ENCODE measurements around the gene BCKDHA. TPM values are rescaled to one million over a fixed set of nuclear protein-coding genes. Genes with fewer than 3 reads are reported as not detected.
A peak's percentile ranks its signal among the peaks of the same experiment; 100 is the strongest.

The BCKDHA gene
- total RNA-seq, 4 donors from 2014 or later = 18.2 to 36.7 (median 21.6) TPM

- no peaks in the 10 kb centered on the region for H3K9me3 ChIP-seq
- no peaks in the 10 kb centered on the region for H3K36me3 ChIP-seq
- TF ChIP-seq POLR2A (IDR thresholded peaks at IDR 0.05) (no peak), CTCF (IDR thresholded peaks at IDR 0.05) (no peak)
- H3K27me3 ChIP-seq = no peaks in the 10 kb centered on the region
- H3K27ac ChIP-seq = peak overlapping the region; percentile 99
- H3K4me1 ChIP-seq = no peaks in the 10 kb centered on the region
- intact Hi-C loops (cut with DNase I; ENCODE audit: low total_unique reads) = no loop called here
- H3K4me3 ChIP-seq = peak overlapping the region; percentile 74 to 76
- no peak for DNase-seq
Observed at GRCh38 chr19:41363371-41363752, 34.3 kb upstream of the BCKDHA start.

- Histone ChIP-seq H3K27me3 (no peaks in the 10 kb centered on the region), H3K36me3 (no peaks in the 10 kb centered on the region), H3K27ac (peak within 1 kb of the TSS; percentile 99), H3K4me1 (no peaks in the 10 kb centered on the region), H3K9me3 (no peaks in the 10 kb centered on the region), H3K4me3 (peak within 1 kb of the TSS; percentile 74 to 76)
- intact Hi-C loops (cut with DNase I; ENCODE audit: low total_unique reads) = no loop called here
- DNase-seq = peak; percentile 98 to 99
- TF ChIP-seq POLR2A (IDR thresholded peaks at IDR 0.05) = peak; percentile 54 to 81
- peak in 1 of 4 experiments; percentile 13 for TF ChIP-seq CTCF (IDR thresholded peaks at IDR 0.05)
Observed at GRCh38 chr19:41363753-41364523, 33.7 kb upstream of the BCKDHA start, which contains the start of gene B9D2. TSS of gene B9D2 (minus strand) at chr19:41364149. CDS start at chr19:41363519, 630 bp downstream.

GRCh38 chr19:41364524-41365391 is 32.9 kb upstream of the BCKDHA start:
- DNase-seq = no peak
- intact Hi-C loops (cut with DNase I; ENCODE audit: low total_unique reads) = no loop called here
- H3K27ac ChIP-seq = peak overlapping the region; percentile 99
- no peaks in the 10 kb centered on the region for H3K36me3 ChIP-seq
- H3K4me1 ChIP-seq = no peaks in the 10 kb centered on the region
- TF ChIP-seq POLR2A (IDR thresholded peaks at IDR 0.05) (no peak), CTCF (IDR thresholded peaks at IDR 0.05) (no peak)
- H3K9me3 ChIP-seq = no peaks in the 10 kb centered on the region
- H3K27me3 ChIP-seq = no peaks in the 10 kb centered on the region
- H3K4me3 ChIP-seq = peak overlapping the region; percentile 74 to 76

GRCh38 chr19:41366089-41366488 is 31.5 kb upstream of the BCKDHA start:
- intact Hi-C loops (cut with DNase I; ENCODE audit: low total_unique reads) = no loop called here
- H3K27ac ChIP-seq = no peak overlapping the region
- no peak for DNase-seq
- no peaks in the 10 kb centered on the region for H3K4me1 ChIP-seq
- no peaks in the 10 kb centered on the region for H3K9me3 ChIP-seq
- no peaks in the 10 kb centered on the region for H3K36me3 ChIP-seq
- H3K4me3 ChIP-seq = no peak overlapping the region
- H3K27me3 ChIP-seq = no peaks in the 10 kb centered on the region
- TF ChIP-seq POLR2A (IDR thresholded peaks at IDR 0.05) = no peak
- no peak for TF ChIP-seq CTCF (IDR thresholded peaks at IDR 0.05)

- no peaks in the 10 kb centered on the region for H3K27me3 ChIP-seq
- no peak overlapping the region for H3K4me3 ChIP-seq
- H3K4me1 ChIP-seq = no peaks in the 10 kb centered on the region
- no peak for DNase-seq
- no peak overlapping the region for H3K27ac ChIP-seq
- intact Hi-C loops (cut with DNase I; ENCODE audit: low total_unique reads) = no loop called here
- no peaks in the 10 kb centered on the region for H3K9me3 ChIP-seq
- H3K36me3 ChIP-seq = no peaks in the 10 kb centered on the region
- TF ChIP-seq CTCF (IDR thresholded peaks at IDR 0.05) (no peak), POLR2A (IDR thresholded peaks at IDR 0.05) (no peak)
Observed at GRCh38 chr19:41367848-41368301, 29.7 kb upstream of the BCKDHA start.
